ENCODE measurements around the gene CSTPP1.

- TF ChIP-seq POLR2A (IDR thresholded peaks at IDR 0.05) (no peak), CTCF (IDR thresholded peaks at IDR 0.05) (no peak)
Measured at GRCh38 chr11:46947399-46948077, 11.0 kb downstream of the CSTPP1 start.
